Testis (tissue), 2 donors: ENCODE data around the gene HS3ST3A1.

ENCODE experiments used
- POLR2A ChIP-seq: fragments of 450-650 bp; IDR thresholded peaks from one replicate; pipeline ENCODE4 v1.6.1; 2017; ENCODE audit warnings: antibody characterized with exemption, mild to moderate bottlenecking, moderate library complexity
- TF ChIP-seq, protein P1 (sequence below), 3 experiments: fragments of 450-650 bp in 2 of 3; fragments of 200-600 bp in 1 of 3; sonication (generic) in 1 of 3; IDR thresholded peaks; one replicate each; pipeline ENCODE4 v1.5.1; 2016 to 2019; ENCODE audit warnings: antibody characterized with exemption in 3 of 3, mild to moderate bottlenecking in 2 of 3, moderate library complexity in 1 of 3

DNA sequence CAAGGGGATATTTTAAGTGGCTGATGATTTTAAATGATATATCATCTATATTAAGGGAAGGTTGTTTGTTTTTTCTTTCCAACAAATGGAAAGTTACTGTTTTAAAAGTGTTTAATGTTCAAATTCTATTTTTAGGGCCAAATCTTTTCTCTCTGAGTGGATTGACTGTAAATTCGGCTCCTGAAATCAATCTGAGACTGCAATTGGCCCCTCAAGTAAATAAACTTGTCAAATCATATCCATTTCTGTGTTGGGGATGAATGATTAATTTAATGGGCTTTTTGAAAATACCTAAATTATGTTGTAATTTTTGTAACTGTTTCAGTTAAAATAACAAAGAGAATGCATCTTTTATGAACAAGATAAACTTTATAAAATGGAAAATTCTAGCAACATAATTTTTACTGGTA lies 2.6 kb downstream of the HS3ST3A1 start:
- TF ChIP-seq POLR2A = no peak
- TF ChIP-seq, protein P1, sequence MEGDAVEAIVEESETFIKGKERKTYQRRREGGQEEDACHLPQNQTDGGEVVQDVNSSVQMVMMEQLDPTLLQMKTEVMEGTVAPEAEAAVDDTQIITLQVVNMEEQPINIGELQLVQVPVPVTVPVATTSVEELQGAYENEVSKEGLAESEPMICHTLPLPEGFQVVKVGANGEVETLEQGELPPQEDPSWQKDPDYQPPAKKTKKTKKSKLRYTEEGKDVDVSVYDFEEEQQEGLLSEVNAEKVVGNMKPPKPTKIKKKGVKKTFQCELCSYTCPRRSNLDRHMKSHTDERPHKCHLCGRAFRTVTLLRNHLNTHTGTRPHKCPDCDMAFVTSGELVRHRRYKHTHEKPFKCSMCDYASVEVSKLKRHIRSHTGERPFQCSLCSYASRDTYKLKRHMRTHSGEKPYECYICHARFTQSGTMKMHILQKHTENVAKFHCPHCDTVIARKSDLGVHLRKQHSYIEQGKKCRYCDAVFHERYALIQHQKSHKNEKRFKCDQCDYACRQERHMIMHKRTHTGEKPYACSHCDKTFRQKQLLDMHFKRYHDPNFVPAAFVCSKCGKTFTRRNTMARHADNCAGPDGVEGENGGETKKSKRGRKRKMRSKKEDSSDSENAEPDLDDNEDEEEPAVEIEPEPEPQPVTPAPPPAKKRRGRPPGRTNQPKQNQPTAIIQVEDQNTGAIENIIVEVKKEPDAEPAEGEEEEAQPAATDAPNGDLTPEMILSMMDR (IDR thresholded peaks at IDR 0.05) = no peak
